Activated CD4-positive, alpha-beta T cell treated with anti-CD3 and anti-CD28 coated beads, Interleukin-2, amount 50 U/mL, for 16 hours (primary cell): Measurements from ENCODE around the gene ENAM.
"Not testable (repeated sequence)": the region's sequence is repeated elsewhere in the genome, so short reads cannot be mapped to it uniquely, and the experiment has no call there.

ENCODE experiments used
- DNase-seq: peaks from one replicate; pipeline ENCODE4 v3.0.0-alpha.2; 2020

The ENAM gene

GRCh38 chr4:70630162-70630561 lies 1.6 kb downstream of the ENAM start:
- DNase-seq = no peak

GRCh38 chr4:70632028-70632427 lies 3.5 kb downstream of the ENAM start:
- no peak for DNase-seq

- no peak for DNase-seq
These were observed 5.9 kb downstream of the ENAM start for GRCh38 chr4:70634482-70634881.

GRCh38 chr4:70637239-70637913 lies 8.8 kb downstream of the ENAM start:
- no peak for DNase-seq

- DNase-seq = peak; percentile 48
These were observed 11.6 kb downstream of the ENAM start for GRCh38 chr4:70640192-70640591.

- DNase-seq = not testable (repeated sequence)
These were observed 22.2 kb downstream of the ENAM start for GRCh38 chr4:70650741-70651140.

GRCh38 chr4:70651864-70652506 lies 23.4 kb downstream of the ENAM start:
- peak; percentile 36 for DNase-seq

GRCh38 chr4:70654605-70655011 lies 26.1 kb downstream of the ENAM start:
- DNase-seq = no peak

GRCh38 chr4:70657326-70657725 lies 28.8 kb downstream of the ENAM start:
- DNase-seq = no peak

- no peak for DNase-seq
These were observed 29.9 kb downstream of the ENAM start for GRCh38 chr4:70658418-70658817.

GRCh38 chr4:70660106-70660505 lies 31.6 kb downstream of the ENAM start:
- DNase-seq = no peak

GRCh38 chr4:70661309-70661922 lies 32.9 kb downstream of the ENAM start:
- peak; percentile 63 for DNase-seq

GRCh38 chr4:70666369-70666768 lies 37.8 kb downstream of the ENAM start, which contains the start of gene JCHAIN:
Gene JCHAIN, minus strand, starts transcription at chr4:70666508. Its CDS starts 18 bp downstream, at chr4:70666490.
- no peak for DNase-seq

GRCh38 chr4:70667740-70668535 lies 39.4 kb downstream of the ENAM start:
- no peak for DNase-seq

GRCh38 chr4:70670332-70671014 lies 41.9 kb downstream of the ENAM start:
- no peak for DNase-seq

- DNase-seq = no peak
These were observed 42.5 kb downstream of the ENAM start for GRCh38 chr4:70671091-70671490.

GRCh38 chr4:70674191-70674590 lies 45.6 kb downstream of the ENAM start:
- no peak for DNase-seq

- no peak for DNase-seq
These were observed 46.2 kb downstream of the ENAM start for GRCh38 chr4:70674731-70675130.

- no peak for DNase-seq
These were observed 48.1 kb downstream of the ENAM start for GRCh38 chr4:70676554-70677090.

GRCh38 chr4:70678383-70678999 lies 49.9 kb downstream of the ENAM start:
- DNase-seq = no peak

GRCh38 chr4:70680934-70681333 lies 52.4 kb downstream of the ENAM start:
- no peak for DNase-seq

- DNase-seq = no peak
These were observed 53.2 kb downstream of the ENAM start for GRCh38 chr4:70681704-70682103.
